Measurements from ENCODE around the gene SNW1. TPM values are rescaled to one million over a fixed set of nuclear protein-coding genes. Genes with fewer than 3 reads are reported as not detected.

Gene SNW1
- total RNA-seq (ENCODE audit: unreplicated experiment) = 71.8 TPM
- long read RNA-seq, transcript SNW1-201 (14 exons, 2,163 nt) = major isoform, 26 of 38 reads
- long read RNA-seq, partial matches to known transcripts = 7 of 38 reads
- long read RNA-seq, other reads (novel, unspliced or antisense) = 3 of 38 reads

DNA sequence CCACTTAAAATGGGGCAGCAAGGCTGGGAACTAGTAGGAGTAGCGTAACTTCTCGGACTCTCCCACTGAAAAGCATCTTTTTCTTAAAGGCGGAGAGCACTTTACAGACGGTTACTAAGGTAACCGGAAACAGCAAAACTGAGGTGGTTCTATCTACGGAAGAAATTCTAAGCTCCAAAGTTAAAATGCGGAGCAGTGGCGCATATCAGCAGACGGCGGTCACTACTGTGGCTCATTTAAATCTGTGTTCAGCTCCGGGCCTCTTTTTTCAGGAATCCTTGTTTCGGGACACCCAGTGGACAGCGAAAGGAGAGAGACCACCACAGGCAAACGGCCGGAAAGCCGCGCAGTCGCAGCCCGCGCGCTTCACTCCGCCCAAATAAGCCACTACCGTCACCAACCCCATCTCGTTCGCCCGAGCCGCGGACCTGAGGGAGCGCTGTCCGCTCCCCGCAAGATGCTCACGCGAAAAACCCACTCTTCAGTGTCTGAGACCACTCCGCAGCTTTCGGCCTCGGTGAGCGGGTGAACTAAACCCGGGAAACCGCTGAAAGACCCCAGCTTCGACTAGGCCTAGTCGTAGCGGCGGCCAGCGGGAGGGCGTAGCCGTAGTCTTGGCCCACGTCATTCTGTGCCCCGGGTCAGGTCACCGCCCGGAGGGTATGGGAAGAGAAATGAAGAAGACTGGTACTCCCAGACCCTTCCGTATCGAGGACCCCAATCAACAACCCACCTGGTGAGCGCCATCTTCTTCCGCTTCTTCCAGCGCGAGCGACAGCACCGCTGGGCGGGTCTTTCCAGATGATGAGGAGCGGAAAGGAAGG is at the start of gene SNW1:
Gene SNW1 (minus strand): TSS at position 776 of the 824 bp plus-strand sequence. CDS start 29 bp downstream, at position 747.
- H3K4me1 Mint-ChIP-seq (ENCODE audit: low read depth, unreplicated experiment) = no peaks in the 10 kb centered on the region
- peak within 1 kb of the TSS; percentile 80 for H3K4me3 Mint-ChIP-seq (ENCODE audit: unreplicated experiment)
- H3K27me3 Mint-ChIP-seq (ENCODE audit: unreplicated experiment) = peaks cover 5% of the 10 kb centered on the region
- H3K27ac Mint-ChIP-seq (ENCODE audit: unreplicated experiment) = peak within 1 kb of the TSS; percentile 94
- H3K9me3 Mint-ChIP-seq (ENCODE audit: unreplicated experiment) = peaks cover 7% of the 10 kb centered on the region
- H3K36me3 Mint-ChIP-seq (ENCODE audit: unreplicated experiment) = no peaks in the 10 kb centered on the region
- TF ChIP-seq, protein P1, sequence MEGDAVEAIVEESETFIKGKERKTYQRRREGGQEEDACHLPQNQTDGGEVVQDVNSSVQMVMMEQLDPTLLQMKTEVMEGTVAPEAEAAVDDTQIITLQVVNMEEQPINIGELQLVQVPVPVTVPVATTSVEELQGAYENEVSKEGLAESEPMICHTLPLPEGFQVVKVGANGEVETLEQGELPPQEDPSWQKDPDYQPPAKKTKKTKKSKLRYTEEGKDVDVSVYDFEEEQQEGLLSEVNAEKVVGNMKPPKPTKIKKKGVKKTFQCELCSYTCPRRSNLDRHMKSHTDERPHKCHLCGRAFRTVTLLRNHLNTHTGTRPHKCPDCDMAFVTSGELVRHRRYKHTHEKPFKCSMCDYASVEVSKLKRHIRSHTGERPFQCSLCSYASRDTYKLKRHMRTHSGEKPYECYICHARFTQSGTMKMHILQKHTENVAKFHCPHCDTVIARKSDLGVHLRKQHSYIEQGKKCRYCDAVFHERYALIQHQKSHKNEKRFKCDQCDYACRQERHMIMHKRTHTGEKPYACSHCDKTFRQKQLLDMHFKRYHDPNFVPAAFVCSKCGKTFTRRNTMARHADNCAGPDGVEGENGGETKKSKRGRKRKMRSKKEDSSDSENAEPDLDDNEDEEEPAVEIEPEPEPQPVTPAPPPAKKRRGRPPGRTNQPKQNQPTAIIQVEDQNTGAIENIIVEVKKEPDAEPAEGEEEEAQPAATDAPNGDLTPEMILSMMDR (IDR thresholded peaks at IDR 0.05; ENCODE audit: partially characterized antibody, unreplicated experiment) = no peak
- DNase-seq = peak; percentile 93

DNA sequence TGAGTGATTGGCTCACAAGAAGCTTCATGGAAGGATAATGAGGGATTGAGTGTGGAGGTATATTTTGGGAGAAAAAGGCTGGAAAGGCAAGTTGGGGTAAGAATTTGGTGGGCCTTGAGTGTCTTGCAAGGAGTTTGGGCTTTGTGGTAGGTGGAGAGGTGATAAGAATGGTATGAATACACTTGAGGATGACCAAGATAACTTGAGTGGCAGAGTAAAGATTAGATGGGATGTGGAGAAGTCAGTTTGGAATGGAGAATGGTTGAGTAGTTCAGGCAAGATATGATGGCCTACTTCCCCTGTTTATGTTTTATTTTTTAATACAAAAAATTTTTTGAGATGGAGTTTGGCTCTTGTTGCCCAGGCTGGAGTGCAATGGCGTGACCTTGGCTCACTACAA is 48.1 kb upstream of the SNW1 start:
- Mint-ChIP-seq H3K27me3 (ENCODE audit: unreplicated experiment) (peaks cover 1% of the 10 kb centered on the region), H3K27ac (ENCODE audit: unreplicated experiment) (no peak overlapping the region), H3K9me3 (ENCODE audit: unreplicated experiment) (peaks cover 4% of the 10 kb centered on the region), H3K4me3 (ENCODE audit: unreplicated experiment) (no peak overlapping the region), H3K4me1 (ENCODE audit: low read depth, unreplicated experiment) (no peaks in the 10 kb centered on the region), H3K36me3 (ENCODE audit: unreplicated experiment) (no peaks in the 10 kb centered on the region)
- TF ChIP-seq, protein P1 (IDR thresholded peaks at IDR 0.05; ENCODE audit: partially characterized antibody, unreplicated experiment) = no peak
- no peak for DNase-seq

DNA sequence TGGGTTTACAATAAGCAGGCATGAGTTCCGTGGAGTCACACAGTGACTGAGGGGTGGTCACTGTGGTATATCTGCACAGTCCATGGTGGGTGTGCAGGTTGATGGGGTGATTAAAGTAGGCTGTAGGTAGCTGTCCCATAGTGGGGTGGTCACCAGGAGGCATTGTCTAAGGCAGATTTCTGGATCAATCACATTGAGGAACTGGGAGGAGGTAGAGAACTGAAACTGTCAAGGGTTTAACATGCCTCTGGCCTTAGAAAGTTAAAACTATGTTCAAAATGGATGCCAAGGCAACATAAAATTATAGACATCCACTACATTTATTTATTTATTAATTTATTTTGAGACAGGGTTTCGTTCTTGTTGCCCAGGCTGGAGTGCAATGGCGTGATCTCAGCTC is 47.3 kb upstream of the SNW1 start:
- Mint-ChIP-seq H3K4me1 (ENCODE audit: low read depth, unreplicated experiment) (no peaks in the 10 kb centered on the region), H3K4me3 (ENCODE audit: unreplicated experiment) (no peak overlapping the region), H3K9me3 (ENCODE audit: unreplicated experiment) (peaks cover 4% of the 10 kb centered on the region), H3K27me3 (ENCODE audit: unreplicated experiment) (peaks cover 1% of the 10 kb centered on the region), H3K27ac (ENCODE audit: unreplicated experiment) (no peak overlapping the region), H3K36me3 (ENCODE audit: unreplicated experiment) (no peaks in the 10 kb centered on the region)
- TF ChIP-seq, protein P1 (IDR thresholded peaks at IDR 0.05; ENCODE audit: partially characterized antibody, unreplicated experiment) = no peak
- DNase-seq = no peak

DNA sequence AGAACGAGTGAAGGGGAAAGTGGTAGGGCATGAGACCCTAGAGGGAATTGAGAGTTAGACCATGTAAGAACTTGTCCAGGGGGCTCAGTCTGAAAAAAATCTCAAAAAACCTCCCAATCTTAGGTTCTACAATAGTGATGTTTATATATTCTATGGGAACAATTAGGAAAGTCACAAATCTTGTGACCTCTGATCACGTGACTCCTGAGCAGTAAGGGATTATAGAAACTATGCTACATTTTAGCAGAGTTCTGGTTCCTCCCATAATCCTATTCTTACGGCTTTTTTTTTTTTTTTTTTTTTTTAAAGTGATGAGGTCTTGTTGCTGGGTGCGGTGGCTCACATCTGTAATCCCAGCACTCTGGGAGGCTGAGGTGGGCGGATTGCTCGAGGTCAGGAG is 44.8 kb upstream of the SNW1 start:
- TF ChIP-seq, protein P1 (IDR thresholded peaks at IDR 0.05; ENCODE audit: partially characterized antibody, unreplicated experiment) = no peak
- no peak overlapping the region for H3K4me3 Mint-ChIP-seq (ENCODE audit: unreplicated experiment)
- no peak overlapping the region for H3K27ac Mint-ChIP-seq (ENCODE audit: unreplicated experiment)
- H3K36me3 Mint-ChIP-seq (ENCODE audit: unreplicated experiment) = no peaks in the 10 kb centered on the region
- no peak for DNase-seq
- H3K27me3 Mint-ChIP-seq (ENCODE audit: unreplicated experiment) = peaks cover 1% of the 10 kb centered on the region
- peaks cover 2% of the 10 kb centered on the region for H3K9me3 Mint-ChIP-seq (ENCODE audit: unreplicated experiment)
- no peaks in the 10 kb centered on the region for H3K4me1 Mint-ChIP-seq (ENCODE audit: low read depth, unreplicated experiment)

DNA sequence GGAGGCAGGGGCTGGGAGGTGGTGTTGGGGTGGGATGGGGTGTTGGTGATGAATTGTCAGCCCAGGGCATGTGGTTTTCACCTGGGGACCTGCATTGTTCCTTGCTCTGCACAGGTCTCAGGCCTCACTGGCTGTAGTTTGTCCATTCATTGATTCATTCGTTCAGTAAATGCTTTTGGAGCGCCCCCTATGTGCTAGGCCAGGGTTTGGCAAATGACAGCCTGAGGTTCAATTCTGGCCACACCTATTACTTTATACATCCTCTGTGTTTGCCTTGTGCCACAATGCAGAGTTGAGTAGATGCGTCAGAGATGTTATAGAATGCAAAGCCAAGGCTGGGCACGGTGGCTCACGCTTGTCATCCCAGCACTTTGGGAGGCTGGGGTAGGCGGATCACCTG is 43.6 kb upstream of the SNW1 start:
- peak; percentile 24 for DNase-seq
- no peak overlapping the region for H3K4me3 Mint-ChIP-seq (ENCODE audit: unreplicated experiment)

More for the DNA sequence above, 43.6 kb upstream of the SNW1 start:
- Mint-ChIP-seq H3K9me3 (ENCODE audit: unreplicated experiment) (peaks cover 2% of the 10 kb centered on the region), H3K27me3 (ENCODE audit: unreplicated experiment) (peaks cover 1% of the 10 kb centered on the region), H3K27ac (ENCODE audit: unreplicated experiment) (no peak overlapping the region), H3K36me3 (ENCODE audit: unreplicated experiment) (no peaks in the 10 kb centered on the region), H3K4me1 (ENCODE audit: low read depth, unreplicated experiment) (peaks cover 1% of the 10 kb centered on the region)
- TF ChIP-seq, protein P1 (IDR thresholded peaks at IDR 0.05; ENCODE audit: partially characterized antibody, unreplicated experiment) = peak; percentile 36
